A549 (cell line): ENCODE data around the gene ZNF608. TPM values are rescaled to one million over a fixed set of nuclear protein-coding genes. Genes with fewer than 3 reads are reported as not detected.

ENCODE experiments used
- ATAC-seq, 2 experiments: fragments of 200-7000 bp in 1 of 2; fragments of >200 bp in 1 of 2; cut with Nextera tagmentation in 1 of 2; cut with Tn5 transposase in 1 of 2; 3 replicates each; pipeline versions ENCODE4 v1.8.0 to v1.9.1; 2018 to 2020; ENCODE audit warnings: mild to moderate bottlenecking in 1 of 2, moderate library complexity in 1 of 2
- CTCF ChIA-PET: fragments of 300-600 bp; sonication (Branson Sonifier 250); formaldehyde crosslinking; extraction: SDS; loops from one replicate; lab custom pipeline; 2021; ENCODE audit warnings: antibody characterized with exemption, inconsistent platforms; lab: Yijun Ruan, JAX
- POLR2A ChIA-PET: fragments of 350-600 bp; formaldehyde crosslinking; extraction: SDS; loops from one replicate; lab custom pipeline; 2021; ENCODE audit warnings: antibody characterized with exemption, inconsistent platforms; lab: Yijun Ruan, JAX
- DNase-seq, 2 experiments: peaks; one replicate each; pipeline versions ENCODE4 v3.0.0 to v3.0.0-alpha.2; 2011 to 2016; ENCODE audit warnings: low read depth in 1 of 2, low spot score in 1 of 2
- FAIRE-seq: peaks from 2 replicates; lab custom pipeline; 2011; peaks lifted over from hg19 to GRCh38; lab: Jason Lieb, UNC
- H3K27ac ChIP-seq, 2 experiments: fragments of >200 bp; sonication (Bioruptor Twin); formaldehyde crosslinking; 3 replicates each; pipeline ENCODE4 v1.5.1; 2016 to 2017
- H3K4me1 ChIP-seq: fragments of >200 bp; sonication (Bioruptor Twin); formaldehyde crosslinking; 3 replicates; pipeline ENCODE4 v1.6.1; 2016
- H3K4me2 ChIP-seq: fragments of >200 bp; sonication (Bioruptor Twin); formaldehyde crosslinking; 3 replicates; pipeline ENCODE4 v1.6.1; 2016
- H3K4me3 ChIP-seq: fragments of >200 bp; sonication (Bioruptor Twin); formaldehyde crosslinking; 3 replicates; pipeline ENCODE4 v1.5.1; 2016
- H3K9me3 ChIP-seq: fragments of >200 bp; sonication (Bioruptor Twin); formaldehyde crosslinking; 3 replicates; pipeline ENCODE4 v1.6.1; 2016
- CBX2 ChIP-seq: fragments of 200-600 bp; sonication (generic); IDR thresholded peaks from 2 replicates; pipeline ENCODE4 v1.6.1; 2016; ENCODE audit warnings: low read depth, mild to moderate bottlenecking, borderline replicate concordance
- CHD2 ChIP-seq: fragments of 150-350 bp; IDR thresholded peaks from 2 replicates; pipeline ENCODE4 v1.6.1; 2014; ENCODE audit warnings: low read length; ENCODE audit not compliant: partially characterized antibody
- EHF ChIP-seq: fragments of 250-450 bp; sonication (Bioruptor Pico); IDR thresholded peaks from 2 replicates; pipeline ENCODE4 v1.5.0; 2020; ENCODE audit warnings: mild to moderate bottlenecking
- EHMT2 ChIP-seq: fragments of 200-600 bp; sonication (generic); IDR thresholded peaks from 2 replicates; pipeline ENCODE4 v1.6.1; 2016; ENCODE audit warnings: antibody characterized with exemption, low read depth, mild to moderate bottlenecking, moderate library complexity
- ESRRA ChIP-seq: fragments of 150-350 bp; IDR thresholded peaks from 2 replicates; pipeline ENCODE4 v1.6.1; 2014; ENCODE audit warnings: mild to moderate bottlenecking, low read length, borderline replicate concordance
- FOXS1 ChIP-seq: fragments of 250-450 bp; sonication (Bioruptor Pico); IDR thresholded peaks from 2 replicates; pipeline ENCODE4 v1.5.0; 2020; ENCODE audit warnings: mild to moderate bottlenecking, moderate library complexity
- GATA3 ChIP-seq: IDR thresholded peaks from 2 replicates; pipeline ENCODE4 v1.6.1; 2012; ENCODE audit warnings: borderline replicate concordance
- HEYL ChIP-seq: fragments of 250-450 bp; sonication (Bioruptor Pico); IDR thresholded peaks from 2 replicates; pipeline ENCODE4 v1.8.0; 2021; ENCODE audit warnings: mild to moderate bottlenecking, moderate library complexity
- HOXA7 ChIP-seq: fragments of 250-450 bp; sonication (Bioruptor Pico); IDR thresholded peaks from 2 replicates; pipeline ENCODE4 v1.5.0; 2020; ENCODE audit warnings: mild to moderate bottlenecking, moderate library complexity
- HOXB13 ChIP-seq: fragments of 250-450 bp; sonication (Bioruptor Pico); IDR thresholded peaks from 2 replicates; pipeline ENCODE4 v1.5.0; 2020; ENCODE audit warnings: low read depth, mild to moderate bottlenecking, moderate library complexity
- HOXB5 ChIP-seq: fragments of 250-450 bp; sonication (Bioruptor Pico); IDR thresholded peaks from 2 replicates; pipeline ENCODE4 v1.5.0; 2020; ENCODE audit warnings: mild to moderate bottlenecking, moderate library complexity
- KDM1A ChIP-seq: fragments of 200-600 bp; sonication (generic); IDR thresholded peaks from 2 replicates; pipeline ENCODE4 v1.6.1; 2016; ENCODE audit warnings: low read depth, mild to moderate bottlenecking
- KDM5A ChIP-seq: fragments of 200-600 bp; sonication (generic); IDR thresholded peaks from 2 replicates; pipeline ENCODE4 v1.6.1; 2016; ENCODE audit warnings: antibody characterized with exemption, mild to moderate bottlenecking
- MAFK ChIP-seq: fragments of 450-650 bp; IDR thresholded peaks from 2 replicates; pipeline ENCODE4 v1.6.1; 2014; ENCODE audit not compliant: partially characterized antibody
- MYC ChIP-seq: IDR thresholded peaks from 2 replicates; pipeline ENCODE4 v1.6.1; 2012; ENCODE audit warnings: mild to moderate bottlenecking, inconsistent platforms, low read length, improper control_type of control experiment, borderline replicate concordance
- NFE2L2 ChIP-seq: fragments of 150-350 bp; conservative IDR thresholded peaks from 2 replicates; pipeline ENCODE4 v1.6.1; 2014; ENCODE audit warnings: low read length
- NPAS2 ChIP-seq: fragments of 250-450 bp; sonication (Bioruptor Pico); IDR thresholded peaks from 2 replicates; pipeline ENCODE4 v1.8.0; 2022; ENCODE audit warnings: mild to moderate bottlenecking, moderate library complexity, borderline replicate concordance
- PHF8 ChIP-seq: fragments of 200-600 bp; sonication (generic); IDR thresholded peaks from 2 replicates; pipeline ENCODE4 v1.6.1; 2016; ENCODE audit warnings: low read depth, mild to moderate bottlenecking, antibody characterized with exemption, moderate library complexity, borderline replicate concordance
- POLR2A ChIP-seq: IDR thresholded peaks from 2 replicates; pipeline ENCODE4 v1.6.1; 2012; ENCODE audit warnings: mild to moderate bottlenecking, low read length
- RARB ChIP-seq: fragments of 250-450 bp; sonication (Bioruptor Pico); IDR thresholded peaks from 2 replicates; pipeline ENCODE4 v1.8.0; 2021; ENCODE audit warnings: mild to moderate bottlenecking, moderate library complexity
- ZC3H11A ChIP-seq: fragments of 450-650 bp; IDR thresholded peaks from 2 replicates; pipeline ENCODE4 v1.6.1; 2014; ENCODE audit warnings: antibody characterized with exemption, mild to moderate bottlenecking
- ZSCAN20 ChIP-seq: fragments of 250-450 bp; sonication (Bioruptor Pico); IDR thresholded peaks from 2 replicates; pipeline ENCODE4 v1.8.0; 2022; ENCODE audit warnings: mild to moderate bottlenecking, moderate library complexity
- WGBS: methylation state at CpG from one replicate; pipeline ENCODE4 v1.1.6; 2017; ENCODE audit errors: missing lambda C conversion rate; 5-methylcytosine and 5-hydroxymethylcytosine counted together
- polyA plus RNA-seq, 4 experiments: library from polyadenylated mRNA; depleted of rRNA in 3 of 4; stranded (reverse); fragments of >200 nt; fragmentation: RNase III in 1 of 4; extraction: RNeasy Plus Mini Kit Qiagen cat#74134 plus additional on column Dnase treatment in 1 of 4; gene quantifications; 2 replicates in 3 of 4; 3 replicates in 1 of 4; pipeline ENCODE4 v1.2.3, GENCODE V29; 2011 to 2017
- TF ChIP-seq, protein P1 (sequence below): fragments of >200 bp; sonication (Bioruptor Twin); formaldehyde crosslinking; IDR thresholded peaks from 2 replicates; pipeline ENCODE4 v1.6.1; 2016
- TF ChIP-seq, protein P2 (sequence below): fragments of 200-600 bp; sonication (generic); IDR thresholded peaks from 2 replicates; pipeline ENCODE4 v1.6.1; 2016; ENCODE audit warnings: antibody characterized with exemption, mild to moderate bottlenecking, moderate library complexity
- TF ChIP-seq, protein P3 (sequence below): fragments of 250-450 bp; sonication (Bioruptor Pico); IDR thresholded peaks from 2 replicates; pipeline ENCODE4 v1.5.0; 2020; ENCODE audit warnings: low read depth, mild to moderate bottlenecking, moderate library complexity

Gene ZNF608
- polyA plus RNA-seq, 2 of the 4 experiments (the other 2 are of a cell fraction) = 0.77 to 1.8 TPM

DNA sequence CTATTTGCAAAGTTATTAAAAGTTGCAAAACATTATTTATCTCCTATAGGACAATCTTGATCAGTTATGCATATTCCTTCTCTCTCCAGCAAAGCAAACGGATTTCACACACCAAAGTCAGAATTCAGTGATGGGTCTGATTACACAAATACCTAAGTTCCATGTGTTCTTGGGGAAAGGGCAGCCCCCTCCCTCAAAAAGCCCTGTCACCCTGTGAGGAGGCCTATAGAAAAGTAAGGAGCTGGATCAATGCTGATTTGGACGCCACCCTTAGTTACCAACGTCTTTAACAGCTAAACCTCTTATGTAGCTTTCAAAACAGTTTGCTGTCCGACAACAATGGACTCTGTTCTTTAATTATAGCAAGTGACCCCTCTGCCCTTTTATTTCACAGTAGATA lies 6.4 kb downstream of the ZNF608 start:
- 89% methylated on average over 4 of the region's 4 CpGs for WGBS
- Histone ChIP-seq H3K4me3 (no peak overlapping the region), H3K9me3 (no peaks in the 10 kb centered on the region), H3K4me1 (peaks cover 28% of the 10 kb centered on the region), H3K27ac (no peak overlapping the region)
- POLR2A ChIA-PET = no interaction called here
- FAIRE-seq (no peak), ATAC-seq (no peak), DNase-seq (no peak)
- CTCF ChIA-PET = no interaction called here
- TF ChIP-seq MYC (no peak), POLR2A (no peak), CBX2 (no peak), PHF8 (no peak), NPAS2 (CRISPR knock-in tag) (no peak), HOXB5 (CRISPR knock-in tag) (no peak), EHMT2 (no peak), MAFK (no peak), ZC3H11A (no peak), FOXS1 (CRISPR knock-in tag) (no peak)
- TF ChIP-seq, all 56 proteins: peak for 0
- H3K4me2 ChIP-seq = no peak overlapping the region

DNA sequence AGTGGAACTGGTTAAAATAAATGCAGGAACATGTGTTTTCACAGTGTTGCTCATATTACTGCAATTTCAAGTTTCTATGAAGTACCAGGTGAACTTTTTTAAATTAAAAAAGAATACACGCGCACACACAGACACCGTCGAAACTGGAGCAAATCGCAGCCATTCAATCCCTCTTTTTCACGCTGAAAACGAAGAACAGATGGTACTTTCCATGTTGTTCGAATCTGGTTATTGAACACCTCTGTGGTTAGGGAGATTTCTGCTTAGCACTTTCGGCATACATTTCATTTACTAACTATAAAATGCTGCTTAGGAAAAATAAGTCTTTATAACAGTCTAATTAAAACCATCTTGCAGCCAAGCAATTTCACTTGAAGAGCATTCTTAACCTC lies 6.8 kb downstream of the ZNF608 start:
- CTCF ChIA-PET = no interaction called here
- H3K4me3 ChIP-seq = no peak overlapping the region
- 88% methylated on average over 9 of the region's 9 CpGs for WGBS
- H3K9me3 ChIP-seq = no peaks in the 10 kb centered on the region
- no peak overlapping the region for H3K4me2 ChIP-seq
- peaks cover 28% of the 10 kb centered on the region for H3K4me1 ChIP-seq
- DNase-seq (no peak), ATAC-seq (no peak), FAIRE-seq (no peak)
- POLR2A ChIA-PET = no interaction called here
- H3K27ac ChIP-seq = no peak overlapping the region
- no peak for TF ChIP-seq PHF8
- TF ChIP-seq, protein P1, sequence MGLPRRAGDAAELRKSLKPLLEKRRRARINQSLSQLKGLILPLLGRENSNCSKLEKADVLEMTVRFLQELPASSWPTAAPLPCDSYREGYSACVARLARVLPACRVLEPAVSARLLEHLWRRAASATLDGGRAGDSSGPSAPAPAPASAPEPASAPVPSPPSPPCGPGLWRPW = no peak
- TF ChIP-seq ZSCAN20 (CRISPR knock-in tag) = no peak
- no peak for TF ChIP-seq HEYL
- TF ChIP-seq POLR2A = no peak
- TF ChIP-seq GATA3 = no peak
- TF ChIP-seq HOXB13 (CRISPR knock-in tag) = no peak

DNA sequence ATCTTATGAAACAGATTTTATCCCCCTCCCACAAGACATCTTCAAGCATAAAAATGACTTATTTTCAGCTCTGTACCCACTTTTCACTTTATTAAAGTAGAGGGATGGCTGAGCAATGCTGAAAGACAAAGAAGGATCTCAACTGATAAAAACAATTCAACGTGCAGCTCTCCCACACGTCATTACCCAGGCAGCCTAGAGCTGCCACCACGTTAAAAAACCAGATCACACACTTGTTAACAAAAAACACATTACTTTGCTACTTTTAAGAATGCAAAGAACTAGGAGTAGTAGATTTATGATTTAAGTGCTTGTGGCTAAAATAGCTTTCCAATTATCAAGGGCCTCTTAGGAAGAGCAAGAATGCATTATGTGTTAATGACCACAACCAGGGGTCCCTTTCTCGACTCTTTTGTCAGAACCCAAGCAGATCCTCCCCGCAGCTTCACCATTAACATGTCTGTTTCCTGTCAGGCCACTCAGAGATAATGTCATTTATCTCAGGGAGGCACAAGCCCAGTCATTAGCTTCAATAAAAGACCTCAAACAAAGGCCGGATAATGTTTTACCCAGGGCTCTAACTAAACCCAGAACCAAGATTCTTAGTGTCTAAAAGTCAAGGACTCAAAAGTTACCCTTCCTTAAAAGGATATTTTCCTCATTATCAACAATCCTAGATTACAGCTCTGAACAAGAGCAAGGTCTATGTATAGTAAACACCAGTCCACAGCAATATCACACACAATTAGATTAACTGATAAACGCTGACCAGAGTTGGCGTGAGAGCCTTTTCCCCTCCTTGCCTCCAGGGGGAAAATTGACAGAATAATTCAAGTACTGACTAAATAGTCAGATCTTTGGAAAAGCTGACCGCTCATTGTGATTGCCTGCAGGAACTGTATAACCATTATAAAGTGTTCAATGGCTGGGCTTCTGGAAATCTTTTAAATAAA lies 7.5 kb downstream of the ZNF608 start:
- no peak overlapping the region for H3K27ac ChIP-seq
- ChIA-PET CTCF (no interaction called here), POLR2A (no interaction called here)
- H3K4me2 ChIP-seq = no peak overlapping the region
- H3K4me3 ChIP-seq = no peak overlapping the region
- TF ChIP-seq, protein P1 = no peak
- TF ChIP-seq NFE2L2 = no peak
- TF ChIP-seq ZSCAN20 (CRISPR knock-in tag) = no peak
- TF ChIP-seq HOXA7 (CRISPR knock-in tag) = no peak
- TF ChIP-seq KDM5A = no peak
- DNase-seq = no peak
- peaks cover 28% of the 10 kb centered on the region for H3K4me1 ChIP-seq
- no peak for FAIRE-seq
- ATAC-seq = peak in 1 of 2 experiments; percentile 45; a peak in 1 of 6 replicates
- H3K9me3 ChIP-seq = no peaks in the 10 kb centered on the region
- 79% methylated on average over 9 of the region's 9 CpGs for WGBS

DNA sequence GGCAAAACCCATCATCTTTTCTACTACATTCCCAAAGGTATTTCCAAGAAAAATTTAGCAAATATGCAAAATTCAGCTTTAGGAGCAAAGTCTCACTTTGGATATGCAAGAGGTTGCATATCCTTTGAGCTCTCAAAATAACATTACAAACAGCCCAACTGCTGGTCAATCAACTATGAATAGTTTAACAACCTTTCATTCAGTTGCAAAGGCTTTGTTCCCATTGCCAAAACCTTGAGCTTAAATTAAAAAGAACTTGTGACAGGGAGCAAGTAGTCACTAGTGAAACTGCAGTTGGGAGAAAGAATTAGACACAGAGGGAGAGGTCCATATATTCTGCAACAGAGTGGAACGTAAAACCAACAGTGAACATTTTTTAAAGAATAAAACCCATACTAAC lies 8.8 kb downstream of the ZNF608 start:
- WGBS = 88% methylated on average over 1 of the region's 1 CpG
- no peak for TF ChIP-seq KDM1A
- TF ChIP-seq CHD2 = no peak
- TF ChIP-seq, protein P2, sequence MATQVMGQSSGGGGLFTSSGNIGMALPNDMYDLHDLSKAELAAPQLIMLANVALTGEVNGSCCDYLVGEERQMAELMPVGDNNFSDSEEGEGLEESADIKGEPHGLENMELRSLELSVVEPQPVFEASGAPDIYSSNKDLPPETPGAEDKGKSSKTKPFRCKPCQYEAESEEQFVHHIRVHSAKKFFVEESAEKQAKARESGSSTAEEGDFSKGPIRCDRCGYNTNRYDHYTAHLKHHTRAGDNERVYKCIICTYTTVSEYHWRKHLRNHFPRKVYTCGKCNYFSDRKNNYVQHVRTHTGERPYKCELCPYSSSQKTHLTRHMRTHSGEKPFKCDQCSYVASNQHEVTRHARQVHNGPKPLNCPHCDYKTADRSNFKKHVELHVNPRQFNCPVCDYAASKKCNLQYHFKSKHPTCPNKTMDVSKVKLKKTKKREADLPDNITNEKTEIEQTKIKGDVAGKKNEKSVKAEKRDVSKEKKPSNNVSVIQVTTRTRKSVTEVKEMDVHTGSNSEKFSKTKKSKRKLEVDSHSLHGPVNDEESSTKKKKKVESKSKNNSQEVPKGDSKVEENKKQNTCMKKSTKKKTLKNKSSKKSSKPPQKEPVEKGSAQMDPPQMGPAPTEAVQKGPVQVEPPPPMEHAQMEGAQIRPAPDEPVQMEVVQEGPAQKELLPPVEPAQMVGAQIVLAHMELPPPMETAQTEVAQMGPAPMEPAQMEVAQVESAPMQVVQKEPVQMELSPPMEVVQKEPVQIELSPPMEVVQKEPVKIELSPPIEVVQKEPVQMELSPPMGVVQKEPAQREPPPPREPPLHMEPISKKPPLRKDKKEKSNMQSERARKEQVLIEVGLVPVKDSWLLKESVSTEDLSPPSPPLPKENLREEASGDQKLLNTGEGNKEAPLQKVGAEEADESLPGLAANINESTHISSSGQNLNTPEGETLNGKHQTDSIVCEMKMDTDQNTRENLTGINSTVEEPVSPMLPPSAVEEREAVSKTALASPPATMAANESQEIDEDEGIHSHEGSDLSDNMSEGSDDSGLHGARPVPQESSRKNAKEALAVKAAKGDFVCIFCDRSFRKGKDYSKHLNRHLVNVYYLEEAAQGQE = no peak
- no peak for TF ChIP-seq ZC3H11A
- no peak for TF ChIP-seq RARB (CRISPR knock-in tag)
- TF ChIP-seq HOXA7 (CRISPR knock-in tag) = no peak
- TF ChIP-seq, protein P3, sequence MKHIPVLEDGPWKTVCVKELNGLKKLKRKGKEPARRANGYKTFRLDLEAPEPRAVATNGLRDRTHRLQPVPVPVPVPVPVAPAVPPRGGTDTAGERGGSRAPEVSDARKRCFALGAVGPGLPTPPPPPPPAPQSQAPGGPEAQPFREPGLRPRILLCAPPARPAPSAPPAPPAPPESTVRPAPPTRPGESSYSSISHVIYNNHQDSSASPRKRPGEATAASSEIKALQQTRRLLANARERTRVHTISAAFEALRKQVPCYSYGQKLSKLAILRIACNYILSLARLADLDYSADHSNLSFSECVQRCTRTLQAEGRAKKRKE (CRISPR knock-in tag) = no peak
- no peak for TF ChIP-seq ESRRA
- TF ChIP-seq PHF8 = no peak
- TF ChIP-seq POLR2A = no peak
- TF ChIP-seq ZSCAN20 (CRISPR knock-in tag) = no peak
- TF ChIP-seq EHF (CRISPR knock-in tag) = no peak

More for the DNA sequence above, 8.8 kb downstream of the ZNF608 start:
- no peak for ATAC-seq
- ChIA-PET POLR2A (no interaction called here), CTCF (interaction anchor here (0.6 kb wide), 1 partner anchor 28 kb away, joined by 3 read pairs; no protein-coding TSS in a partner anchor)
- no peaks in the 10 kb centered on the region for H3K9me3 ChIP-seq
- no peak overlapping the region for H3K4me2 ChIP-seq
- DNase-seq = no peak
- H3K27ac ChIP-seq = no peak overlapping the region
- no peak overlapping the region for H3K4me3 ChIP-seq
- H3K4me1 ChIP-seq = peaks cover 17% of the 10 kb centered on the region
- no peak for FAIRE-seq
